NCI-H2081 (cell line): ENCODE data around the gene CLCNKB.
"Not testable (repeated sequence)": the region's sequence is repeated elsewhere in the genome, so short reads cannot be mapped to it uniquely, and the experiment has no call there.

ENCODE experiments used
- DNase-seq, 2 experiments: peaks; one replicate each; lab custom pipeline; 2025; lab: John Stamatoyannopoulos, UW

CLCNKB gene

GRCh38 chr1:16015491-16015890, 28.1 kb upstream of the CLCNKB start:
- DNase-seq: no peak

- no peak for DNase-seq
Measured at GRCh38 chr1:16015960-16016901, 27.4 kb upstream of the CLCNKB start.

GRCh38 chr1:16017076-16017460, 26.5 kb upstream of the CLCNKB start:
- DNase-seq: no peak

- no peak for DNase-seq
Measured at GRCh38 chr1:16017461-16018303, 25.9 kb upstream of the CLCNKB start, which contains the start of gene HSPB7. Gene HSPB7, minus strand, starts transcription at chr1:16018043. Its CDS starts 80 bp downstream, at chr1:16017963.

- DNase-seq: no peak
Measured at GRCh38 chr1:16018308-16018707, 25.3 kb upstream of the CLCNKB start.

GRCh38 chr1:16018749-16019643, 24.6 kb upstream of the CLCNKB start:
- no peak for DNase-seq

GRCh38 chr1:16019644-16020277, 23.8 kb upstream of the CLCNKB start:
- DNase-seq: no peak

- no peak for DNase-seq
Measured at GRCh38 chr1:16020325-16020724, 23.3 kb upstream of the CLCNKB start.

GRCh38 chr1:16020878-16021277, 22.7 kb upstream of the CLCNKB start:
- DNase-seq: not testable (repeated sequence)

- no peak for DNase-seq
Measured at GRCh38 chr1:16021681-16022080, 21.9 kb upstream of the CLCNKB start, which contains the start of gene CLCNKA. Gene CLCNKA, plus strand, starts transcription at chr1:16022036. Its CDS starts 584 bp downstream, at chr1:16022620.

GRCh38 chr1:16022393-16022792, 21.2 kb upstream of the CLCNKB start:
- no peak for DNase-seq

- no peak for DNase-seq
Measured at GRCh38 chr1:16023050-16023653, 20.4 kb upstream of the CLCNKB start.

- not testable (repeated sequence) for DNase-seq
Measured at GRCh38 chr1:16026302-16026701, 17.3 kb upstream of the CLCNKB start.

- no peak for DNase-seq
Measured at GRCh38 chr1:16026723-16027484, 16.7 kb upstream of the CLCNKB start.

- no peak for DNase-seq
Measured at GRCh38 chr1:16028237-16029002, 15.2 kb upstream of the CLCNKB start.

- DNase-seq: not testable (repeated sequence)
Measured at GRCh38 chr1:16029003-16029268, 14.6 kb upstream of the CLCNKB start.

GRCh38 chr1:16029288-16029687, 14.3 kb upstream of the CLCNKB start:
- no peak for DNase-seq

- DNase-seq: no peak
Measured at GRCh38 chr1:16031551-16031950, 12.0 kb upstream of the CLCNKB start.

GRCh38 chr1:16032388-16033102, 11.0 kb upstream of the CLCNKB start:
- DNase-seq: peak; percentile 66 to 71
